K562 (cell line): ENCODE measurements around the gene GTF2H4. TPM values are rescaled to one million over a fixed set of nuclear protein-coding genes. Genes with fewer than 3 reads are reported as not detected.
A peak's percentile ranks its signal among the peaks of the same experiment; 100 is the strongest.

Source experiments
- C11orf30 ChIP-seq: fragments of 450-650 bp; IDR thresholded peaks from 2 replicates; pipeline ENCODE4 v1.6.1; 2016; ENCODE audit warnings: low read depth, mild to moderate bottlenecking
- CBFA2T2 ChIP-seq: fragments of 450-650 bp; conservative IDR thresholded peaks from 2 replicates; pipeline ENCODE4 v1.6.1; 2017; ENCODE audit warnings: mild to moderate bottlenecking
- CHD2 ChIP-seq: IDR thresholded peaks from 2 replicates; pipeline ENCODE4 v1.6.1; 2011; ENCODE audit warnings: low read depth, low read length
- GMEB1 ChIP-seq: fragments of 250-450 bp; sonication (Bioruptor Pico); IDR thresholded peaks from 2 replicates; pipeline ENCODE4 v1.4.0; 2020; ENCODE audit warnings: mild to moderate bottlenecking
- GTF2E2 ChIP-seq: fragments of 200-800 bp; sonication (Bioruptor generic); IDR thresholded peaks from 2 replicates; pipeline ENCODE4 v1.6.1; 2016; ENCODE audit warnings: missing genetic modification characterization, missing compliant biosample characterization
- MAX ChIP-seq: sonication (generic); formaldehyde crosslinking; IDR thresholded peaks from 2 replicates; pipeline ENCODE4 v1.9.0; 2022; ENCODE audit warnings: mild to moderate bottlenecking, missing genetic modification reagents
- NR1H2 ChIP-seq: sonication (generic); formaldehyde crosslinking; IDR thresholded peaks from 2 replicates; pipeline ENCODE4 v1.4.0; 2020; ENCODE audit warnings: mild to moderate bottlenecking, missing genetic modification reagents
- PHB ChIP-seq: fragments of 250-450 bp; sonication (Bioruptor Pico); IDR thresholded peaks from 2 replicates; pipeline ENCODE4 v1.5.0; 2021
- PML ChIP-seq: IDR thresholded peaks from 2 replicates; pipeline ENCODE4 v1.6.1; 2012; ENCODE audit warnings: low read length, inconsistent platforms
- POLR2B ChIP-seq: fragments of 450-650 bp; IDR thresholded peaks from 2 replicates; pipeline ENCODE4 v1.6.1; 2018; ENCODE audit warnings: low read depth; ENCODE audit not compliant: partially characterized antibody
- RBM25 ChIP-seq: fragments of 200-400 bp; formaldehyde crosslinking; IDR thresholded peaks from 2 replicates; pipeline ENCODE4 v1.6.1; 2018; ENCODE audit warnings: low read length, low read depth, moderate library complexity; ENCODE audit not compliant: severe bottlenecking
- RNF219 ChIP-seq: fragments of 250-450 bp; sonication (Bioruptor Pico); IDR thresholded peaks from 2 replicates; pipeline ENCODE4 v1.5.0; 2022; ENCODE audit warnings: mild to moderate bottlenecking
- SMC3 ChIP-seq: conservative IDR thresholded peaks from 2 replicates; pipeline ENCODE4 v1.6.1; 2011; ENCODE audit warnings: low read depth, low read length, improper control_type of control experiment; ENCODE audit not compliant: insufficient read depth
- ZNF263 ChIP-seq: sonication (generic); formaldehyde crosslinking; IDR thresholded peaks from 2 replicates; pipeline ENCODE4 v1.8.0; 2022; ENCODE audit warnings: mild to moderate bottlenecking, missing genetic modification reagents, borderline replicate concordance
- ZNF282 ChIP-seq: sonication (generic); formaldehyde crosslinking; IDR thresholded peaks from 2 replicates; pipeline ENCODE4 v1.8.1; 2023; ENCODE audit warnings: missing genetic modification reagents
- ZNF512 ChIP-seq: IDR thresholded peaks from 2 replicates; pipeline ENCODE4 v1.6.1; 2016; ENCODE audit warnings: missing genetic modification characterization, missing compliant biosample characterization
- polyA plus RNA-seq, 8 experiments: library from polyadenylated mRNA; depleted of rRNA in 4 of 8; stranded (reverse) in 5 of 8; unstranded in 3 of 8; fragments of >200 nt; fragmentation: Nextera tagmentation in 2 of 8; fragmentation: Illumina TruSeq in 1 of 8; extraction: Ambion mirVana in 2 of 8; extraction: Trizol in 1 of 8; gene quantifications; 2 replicates each; pipeline versions ENCODE4 v1.2.1 to v1.2.3, GENCODE V29; 2011 to 2014; ENCODE audit warnings: inconsistent platforms in 1 of 8, missing spikeins in 1 of 8
- total RNA-seq, 7 experiments: library from RNA; depleted of rRNA in 6 of 7; stranded (reverse); fragments of >200 nt in 6 of 7; fragmentation: Illumina TruSeq in 2 of 7; extraction: Trizol in 2 of 7; gene quantifications; 2 replicates each; pipeline versions ENCODE4 v1.2.1 to v1.2.3, GENCODE V29; 2011 to 2021; ENCODE audit warnings: low replicate concordance in 1 of 7

The GTF2H4 gene
- total and polyA plus RNA-seq, 9 of the 15 experiments (the other 6 are each of a cell fraction or from before 2014, with no cell fraction given), result 3.6 to 86.1 (median 39.6) TPM

- TF ChIP-seq RBM25 (no peak), PHB (CRISPR knock-in tag) (peak; percentile 69; the same call in 1 of the 2 replicates), GMEB1 (CRISPR knock-in tag) (peak; percentile 61), ZNF512 (tag) (no peak), NR1H2 (CRISPR knock-in tag) (no peak), CBFA2T2 (no peak), SMC3 (peak; percentile 54), RNF219 (CRISPR knock-in tag) (no peak), PML (peak; percentile 54; the same call in 1 of the 2 replicates), ZNF282 (peak; percentile 52; the same call in 1 of the 2 replicates), ZNF263 (CRISPR knock-in tag) (0 out of 2 replicates have a peak, but pooled peaks have one; percentile 51), MAX (CRISPR knock-in tag) (peak; percentile 91), C11orf30 (no peak), GTF2E2 (tag) (no peak), POLR2B (peak; percentile 84), CHD2 (no peak)
Measured at GRCh38 chr6:30914076-30914853, 6.3 kb downstream of the GTF2H4 start, which contains the start of gene VARS2 (continued).
